ENCODE data around the gene ATG9A.
A peak's percentile ranks its signal among the peaks of the same experiment; 100 is the strongest.
"Not testable (repeated sequence)": the region's sequence is repeated elsewhere in the genome, so short reads cannot be mapped to it uniquely, and the experiment has no call there.

ATG9A gene

DNA sequence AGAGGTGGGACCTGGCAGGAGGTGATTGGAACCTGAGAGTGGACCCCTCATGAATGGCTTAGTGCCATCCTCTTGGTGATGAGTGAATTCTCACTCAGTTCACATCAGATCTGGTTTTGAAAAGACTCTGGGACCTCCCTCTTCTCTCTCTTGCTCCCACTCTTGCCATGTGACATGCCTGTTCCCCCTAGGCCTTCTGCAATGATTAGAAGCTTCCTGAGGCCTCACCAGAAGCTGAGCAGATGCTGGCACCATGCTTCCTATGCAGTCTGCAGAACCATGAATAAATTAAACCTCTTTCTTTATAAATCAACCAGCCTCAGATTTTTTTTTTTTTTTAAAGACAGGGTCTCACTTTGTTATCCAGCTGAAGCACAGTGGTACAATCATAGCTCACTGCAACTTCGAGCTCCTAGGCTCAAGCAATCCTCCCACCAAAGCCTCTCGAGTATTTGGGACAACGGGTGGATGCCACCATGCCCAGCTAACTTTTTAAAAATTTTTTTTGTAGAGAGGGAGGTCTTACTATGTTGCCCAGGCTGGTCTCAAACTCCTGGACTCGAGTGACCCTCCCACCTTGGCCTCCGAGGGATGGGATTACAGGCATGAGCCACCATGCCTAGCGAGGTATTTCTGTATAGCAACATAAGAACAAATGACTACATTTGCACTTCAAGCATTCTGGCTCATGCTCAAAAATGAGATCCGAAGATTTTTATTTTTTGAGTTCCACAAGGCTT, 24.8 kb downstream of the ATG9A start:
- DNase-seq = no peak

DNA sequence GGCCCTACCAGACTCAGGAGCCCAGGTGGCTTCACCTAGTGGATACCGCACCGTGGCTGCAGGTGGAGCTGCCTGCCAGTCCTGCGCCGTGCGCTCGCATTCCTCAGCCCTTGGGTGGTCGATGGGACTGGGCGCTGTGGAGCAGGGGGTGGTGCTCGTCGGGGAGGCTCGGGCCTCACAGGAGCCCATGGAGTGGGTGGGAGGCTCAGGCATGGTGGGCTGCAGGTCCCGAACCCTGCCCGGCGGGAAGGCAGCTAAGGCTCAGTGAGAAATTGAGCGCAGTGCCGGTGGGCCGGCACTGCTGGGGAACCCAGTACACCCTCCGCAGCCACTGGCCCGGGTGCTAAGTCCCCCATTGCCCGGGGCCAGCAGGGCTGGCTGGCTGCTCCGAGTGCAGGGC, 28.1 kb downstream of the ATG9A start:
- DNase-seq = not testable (repeated sequence)

DNA sequence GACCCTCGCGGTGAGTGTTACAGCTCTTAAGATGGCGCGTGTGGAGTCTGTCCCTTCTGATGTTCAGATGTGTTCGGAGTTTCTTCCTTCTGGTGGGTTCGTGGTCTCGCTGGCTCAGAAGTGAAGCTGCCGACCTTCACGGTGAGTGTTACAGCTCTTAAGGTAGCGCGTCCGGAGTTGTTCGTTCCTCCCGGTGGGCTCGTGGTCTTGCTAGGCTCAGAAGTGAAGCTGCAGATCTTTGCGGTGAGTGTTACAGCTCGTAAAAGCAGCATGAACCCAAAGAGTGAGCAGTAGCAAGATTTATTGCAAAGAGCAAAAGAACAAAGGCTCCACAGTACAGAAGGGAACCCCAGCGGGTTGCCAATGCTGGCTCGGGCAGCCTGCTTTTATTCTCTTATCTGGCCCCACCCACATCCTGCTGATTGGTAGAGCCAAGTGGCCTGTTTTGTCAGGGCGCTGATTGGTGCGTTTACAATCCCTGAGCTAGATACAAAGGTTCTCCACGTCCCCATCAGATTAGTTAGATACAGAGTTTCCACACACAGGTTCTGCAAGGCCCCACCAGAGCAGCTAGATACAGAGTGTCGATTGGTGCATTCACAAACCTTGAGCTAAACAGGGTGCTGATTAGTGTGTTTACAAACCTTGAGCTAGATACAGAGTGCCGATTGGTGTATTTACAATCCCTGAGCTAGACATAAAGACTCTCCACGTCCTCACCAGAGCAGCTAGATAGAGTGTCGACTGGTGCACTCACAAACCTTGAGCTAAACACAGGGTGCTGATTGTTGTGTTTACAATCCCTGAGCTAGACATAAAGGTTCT, 28.7 kb downstream of the ATG9A start:
- DNase-seq = peak; percentile 20

GRCh38 chr2:219199470-219200211, 29.8 kb downstream of the ATG9A start:
- no peak for DNase-seq

DNA sequence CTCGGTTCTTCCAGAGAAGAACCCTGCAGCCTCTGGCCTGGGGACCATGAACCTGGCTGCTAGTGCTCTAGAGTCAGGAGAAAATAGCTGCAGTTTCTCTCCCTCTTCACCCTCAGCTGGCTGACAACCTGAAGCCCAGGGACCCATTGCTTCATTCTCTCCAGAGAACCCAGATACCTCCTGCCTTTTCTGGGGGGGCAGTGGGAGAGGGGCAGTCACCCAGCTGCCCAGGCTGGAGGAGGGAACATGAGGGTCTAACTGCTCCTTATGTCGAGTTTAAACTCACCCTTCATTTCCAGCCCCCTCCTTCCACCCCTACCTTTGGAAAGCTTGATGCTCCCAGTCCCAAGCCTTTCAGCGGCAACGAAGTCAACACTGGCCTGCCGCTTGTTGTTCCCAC, 30.5 kb downstream of the ATG9A start:
- DNase-seq = no peak

GRCh38 chr2:219197388-219197787, 32.0 kb downstream of the ATG9A start:
- DNase-seq = no peak

DNA sequence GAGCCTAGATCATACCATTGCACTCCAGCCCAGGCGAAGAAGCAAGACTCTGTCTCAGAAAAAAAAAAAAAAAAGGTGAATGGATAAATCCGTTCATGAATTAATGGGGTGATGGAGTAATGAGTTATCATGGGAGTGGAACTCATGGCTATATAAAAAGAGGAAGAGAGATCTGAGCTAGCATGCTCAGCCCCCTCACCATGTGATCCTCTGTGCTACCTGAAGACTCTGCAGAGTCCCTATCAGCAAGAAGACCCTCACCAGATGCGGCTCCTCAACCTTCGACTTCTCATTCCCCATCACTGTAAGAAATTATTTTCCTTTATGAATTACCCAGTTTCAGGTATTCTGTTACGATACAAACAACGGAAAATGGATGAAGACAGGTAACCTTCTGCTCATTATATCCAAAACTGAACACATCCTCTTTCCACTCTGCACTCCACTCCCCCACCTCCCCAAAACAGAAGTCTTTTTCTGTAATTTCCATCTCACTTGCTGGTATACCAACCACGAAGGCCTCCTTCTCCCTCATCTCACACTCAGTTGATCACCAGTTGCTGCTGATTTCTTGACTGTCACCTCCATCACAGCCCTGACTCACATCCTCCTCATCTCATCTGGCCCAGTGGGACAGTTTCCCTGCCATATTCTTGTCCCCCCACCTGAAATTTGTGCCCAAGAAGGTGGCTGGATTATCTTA, 42.5 kb downstream of the ATG9A start:
- DNase-seq = peak; percentile 19

GRCh38 chr2:219184121-219184520, 45.3 kb downstream of the ATG9A start:
- no peak for DNase-seq

GRCh38 chr2:219183151-219183772, 46.2 kb downstream of the ATG9A start:
- DNase-seq = no peak

- peak; percentile 19 for DNase-seq
Observed at GRCh38 chr2:219182331-219183150, 46.9 kb downstream of the ATG9A start.

- no peak for DNase-seq
Observed at GRCh38 chr2:219181531-219181930, 47.9 kb downstream of the ATG9A start.

- no peak for DNase-seq
Observed at GRCh38 chr2:219180961-219181360, 48.5 kb downstream of the ATG9A start.

DNA sequence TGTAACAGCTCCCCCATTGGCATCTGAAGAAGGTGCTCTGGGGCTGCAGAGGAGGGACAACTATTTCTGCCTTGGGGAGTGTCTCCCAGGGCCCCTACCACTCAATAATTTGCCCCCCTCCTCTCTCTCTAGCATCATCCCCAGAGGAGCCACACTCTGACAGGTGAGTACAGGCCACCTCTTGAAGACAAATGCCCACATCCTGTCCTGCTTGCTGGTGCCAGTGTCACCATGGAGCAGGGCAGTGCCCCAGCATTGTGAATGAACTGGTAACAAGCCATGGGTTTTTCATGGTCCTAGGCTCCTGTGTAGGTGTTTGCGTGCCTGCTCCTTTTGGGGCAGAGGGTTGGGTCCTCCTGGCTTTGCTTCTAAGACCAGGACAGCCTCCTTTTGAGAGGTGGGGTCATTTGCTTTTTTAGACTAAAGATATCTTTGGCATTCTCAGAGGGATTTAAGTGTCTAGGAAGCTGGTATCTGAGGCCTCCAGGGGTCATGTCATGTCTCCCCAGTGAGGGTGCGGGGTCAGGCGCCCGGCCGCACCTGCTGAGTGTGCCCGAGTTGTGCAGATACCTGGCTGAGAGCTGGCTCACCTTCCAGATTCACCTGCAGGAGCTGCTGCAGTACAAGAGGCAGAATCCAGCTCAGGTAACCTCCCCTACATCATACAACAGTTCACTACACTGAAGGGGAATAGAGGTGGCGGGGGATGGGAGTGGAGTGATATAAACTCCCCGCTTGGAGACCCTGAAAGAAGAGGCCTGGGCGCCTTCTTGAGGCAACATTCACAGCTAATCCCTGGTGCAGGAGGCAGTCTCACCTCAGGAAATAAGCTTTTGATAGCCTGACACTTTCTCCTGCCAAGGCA, 49.6 kb downstream of the ATG9A start:
- no peak for DNase-seq

- DNase-seq = peak; percentile 44
Observed at GRCh38 chr2:219178377-219179175, 50.9 kb downstream of the ATG9A start.

DNA sequence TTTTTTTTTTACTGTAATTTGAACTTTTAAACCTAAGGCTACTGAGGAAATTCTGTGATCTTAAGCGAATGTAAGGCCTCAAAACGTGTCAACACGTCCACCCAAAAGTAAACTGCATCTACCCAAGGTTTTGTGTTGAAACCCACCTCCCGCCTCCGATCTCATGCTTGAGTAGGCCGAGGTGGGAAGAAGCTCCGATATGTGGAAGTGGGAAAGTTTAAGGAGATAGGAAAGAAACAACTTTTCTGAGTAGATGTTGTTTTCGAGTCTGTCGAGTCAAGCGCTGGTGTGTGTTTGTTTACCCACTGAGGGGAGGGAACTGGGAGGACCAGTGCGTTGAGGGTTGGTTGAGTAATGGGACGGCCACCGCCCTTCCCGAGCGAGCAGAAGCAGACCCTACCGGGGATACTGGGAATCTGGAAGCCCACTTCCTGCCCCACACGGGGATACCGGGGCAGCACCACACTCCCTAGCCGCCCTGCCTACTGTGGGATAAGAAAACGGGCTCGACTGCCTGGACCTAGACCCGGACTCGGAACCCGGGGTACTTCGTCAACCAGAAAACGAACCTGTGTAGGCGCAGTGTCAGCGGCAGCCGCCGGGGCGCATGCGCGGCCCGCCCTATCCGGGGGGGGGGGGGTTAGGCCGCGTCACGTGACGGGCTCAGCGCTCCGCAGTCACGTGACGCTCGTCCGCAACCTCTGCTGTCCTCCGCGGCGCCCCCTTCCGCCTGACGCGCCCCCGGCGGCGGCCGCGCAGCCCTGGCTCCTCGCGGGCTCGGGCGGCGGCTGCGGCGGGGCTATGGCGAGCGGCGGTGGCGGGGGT, 51.7 kb downstream of the ATG9A start, which contains the start of gene RETREG2:
Gene RETREG2, plus strand, starts transcription at position 724 of the 825 bp plus-strand sequence. Its CDS starts 78 bp downstream, at position 802.
- peak; percentile 81 for DNase-seq

DNA sequence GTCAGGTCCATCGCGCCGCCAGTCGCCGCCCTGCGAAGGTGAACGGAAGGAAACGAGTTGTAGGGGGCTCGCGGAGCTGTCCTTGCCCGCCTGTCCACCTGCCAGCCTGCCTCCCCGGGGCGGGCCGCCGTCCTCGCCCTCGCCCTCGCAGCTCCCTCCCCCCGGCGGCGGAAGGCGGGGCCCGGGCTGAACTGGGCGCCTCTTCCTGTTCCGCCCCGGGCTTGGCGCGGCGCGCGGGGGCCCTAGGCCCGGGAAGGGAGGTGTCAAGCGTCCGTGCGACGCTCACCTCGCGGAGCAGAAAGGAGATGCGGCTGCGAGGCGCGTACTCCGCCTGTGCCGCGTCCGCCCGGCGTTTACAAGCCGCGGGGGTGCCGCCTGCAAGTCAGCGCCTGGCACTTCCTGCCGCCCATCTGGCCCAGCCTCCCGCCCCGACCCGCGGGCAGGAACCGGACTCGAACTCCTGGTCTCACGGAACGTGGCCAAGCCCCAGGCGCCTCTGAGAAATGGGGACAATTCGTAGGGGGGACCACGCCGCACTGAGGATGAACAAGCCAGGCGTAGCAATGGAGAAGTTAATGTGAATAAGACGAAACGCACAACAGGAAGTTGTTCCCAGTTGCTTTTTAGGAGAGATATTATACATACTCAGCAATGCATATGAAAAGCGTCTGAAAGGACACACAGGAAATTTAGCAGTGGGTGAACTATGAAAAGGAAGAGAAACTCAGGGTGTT, 52.5 kb downstream of the ATG9A start, which contains the start of gene CNPPD1:
Gene CNPPD1, minus strand, starts transcription at position 108 of the 734 bp plus-strand sequence. Its CDS starts 97 bp downstream, at position 11.
- DNase-seq = peak; percentile 89

All from activated CD4-positive, alpha-beta T cell treated with anti-CD3 and anti-CD28 coated beads, Interleukin-2, amount 50 U/mL, for 16 hours (primary cell).